Common myeloid progenitor, CD34-positive (primary cell): ENCODE measurements around the gene PRICKLE3.

Source experiments
- CTCF ChIA-PET: fragments of 350-600 bp; sonication (Branson Sonifier 250); formaldehyde crosslinking; loops from one replicate; lab custom pipeline; 2021; ENCODE audit warnings: antibody characterized with exemption; lab: Charles Lee
- POLR2A ChIA-PET: fragments of 350-600 bp; sonication (Branson Sonifier 250); formaldehyde crosslinking; loops from one replicate; lab custom pipeline; 2021; ENCODE audit warnings: antibody characterized with exemption; lab: Charles Lee
- DNase-seq, 3 donors: peaks; one replicate each; pipeline versions ENCODE4 v3.0.0 to v3.0.0-alpha.2; 2013
- H3K27ac ChIP-seq, 2 experiments: 1 replicate in 1 of 2; 2 replicates in 1 of 2; pipeline ENCODE4 v1.7.0; 2013; ENCODE audit warnings: inconsistent platforms in 2 of 2, low read length in 2 of 2, mild to moderate bottlenecking in 2 of 2, low read depth in 1 of 2, moderate library complexity in 1 of 2; ENCODE audit not compliant: severe bottlenecking in 2 of 2, insufficient read depth in 1 of 2, poor library complexity in 1 of 2
- H3K27me3 ChIP-seq, 5 experiments: replicated peaks in 2 of 5; 1 replicate in 3 of 5; 2 replicates in 2 of 5; pipeline versions ENCODE4 v1.6.1 to v1.7.0; 2013; ENCODE audit warnings: low read length in 4 of 5, mild to moderate bottlenecking in 2 of 5, moderate library complexity in 2 of 5, inconsistent platforms in 1 of 5; ENCODE audit not compliant: insufficient read depth in 5 of 5, control insufficient read depth in 4 of 5
- H3K36me3 ChIP-seq, 4 experiments: 1 replicate in 2 of 4; 2 replicates in 2 of 4; pipeline versions ENCODE4 v1.6.1 to v1.7.0; 2013; ENCODE audit warnings: low read length in 3 of 4, control low read depth in 1 of 4, mild to moderate bottlenecking in 1 of 4; ENCODE audit not compliant: control insufficient read depth in 4 of 4, insufficient read depth in 4 of 4
- H3K4me1 ChIP-seq, 4 experiments: 1 replicate in 3 of 4; 2 replicates in 1 of 4; pipeline versions ENCODE4 v1.6.1 to v1.7.1; 2013; ENCODE audit warnings: low read length in 3 of 4, mild to moderate bottlenecking in 3 of 4, control low read depth in 1 of 4, inconsistent platforms in 1 of 4, moderate library complexity in 1 of 4; ENCODE audit not compliant: control insufficient read depth in 4 of 4, insufficient read depth in 4 of 4; ENCODE audit errors: control extremely low read depth in 1 of 4
- H3K4me3 ChIP-seq, 7 experiments: 1 replicate in 4 of 7; 2 replicates in 3 of 7; pipeline versions ENCODE4 v1.5.1 to v1.7.0; 2013; ENCODE audit warnings: mild to moderate bottlenecking in 7 of 7, low read length in 6 of 7, moderate library complexity in 6 of 7, inconsistent platforms in 2 of 7, low read depth in 2 of 7, control low read depth in 1 of 7; ENCODE audit not compliant: insufficient read depth in 4 of 7, control insufficient read depth in 1 of 7; ENCODE audit errors: extremely low read depth in 1 of 7
- H3K9me3 ChIP-seq, 5 experiments: 1 replicate in 4 of 5; 2 replicates in 1 of 5; pipeline versions ENCODE4 v1.6.1 to v1.7.1; 2013; ENCODE audit warnings: low read length in 4 of 5, mild to moderate bottlenecking in 2 of 5, inconsistent platforms in 1 of 5, low read depth in 1 of 5, moderate library complexity in 1 of 5; ENCODE audit not compliant: control insufficient read depth in 4 of 5, insufficient read depth in 2 of 5; ENCODE audit errors: control extremely low read depth in 1 of 5
- WGBS: methylation state at CpG from one replicate; pipeline ENCODE4 v1.1.5; 2013; ENCODE audit not compliant: insufficient coverage; 5-methylcytosine and 5-hydroxymethylcytosine counted together

Gene PRICKLE3

GRCh38 chrX:49199906-49200771 lies 14.0 kb upstream of the PRICKLE3 start, which contains the start of gene SYP:
Gene SYP (minus strand): TSS chrX:49200193. CDS start chrX:49200186, 7 bp downstream.
- Histone ChIP-seq H3K4me3 (peak within 1 kb of the TSS; percentile 13 to 76 (median 47)), H3K27me3 (peaks cover 0 to 15% (median 0%) of the 10 kb centered on the region in 5 experiments), H3K9me3 (no peaks in the 10 kb centered on the region), H3K4me1 (peaks cover 0 to 11% (median 8%) of the 10 kb centered on the region in 4 experiments), H3K36me3 (no peaks in the 10 kb centered on the region), H3K27ac (peak within 1 kb of the TSS in 1 of 2 experiments; percentile 49)
- peak; percentile 80 to 91 (median 91) for DNase-seq
- ChIA-PET CTCF (no interaction called here), POLR2A (interaction anchor here (0.7 kb wide), 1 partner anchor 46 kb away, joined by 3 read pairs; no protein-coding TSS in a partner anchor)
- 43% methylated on average over 51 of the region's 61 CpGs for WGBS

- no peak overlapping the region for H3K27ac ChIP-seq
- CTCF ChIA-PET = no interaction called here
- no peaks in the 10 kb centered on the region for H3K9me3 ChIP-seq
- DNase-seq = no peak
- WGBS = 60% methylated on average over 11 of the region's 11 CpGs
- no peaks in the 10 kb centered on the region for H3K36me3 ChIP-seq
- peaks cover 0 to 15% (median 0%) of the 10 kb centered on the region in 5 experiments for H3K27me3 ChIP-seq
- POLR2A ChIA-PET = no interaction called here
- H3K4me3 ChIP-seq = peak overlapping the region in 2 of 7 experiments; percentile 7 to 69
- peaks cover 0 to 11% (median 8%) of the 10 kb centered on the region in 4 experiments for H3K4me1 ChIP-seq
Observed at GRCh38 chrX:49199315-49199595, 13.1 kb upstream of the PRICKLE3 start.

- Histone ChIP-seq H3K27me3 (peaks cover 0 to 15% (median 0%) of the 10 kb centered on the region in 5 experiments), H3K27ac (no peak overlapping the region), H3K9me3 (no peaks in the 10 kb centered on the region), H3K4me1 (peaks cover 0 to 11% (median 8%) of the 10 kb centered on the region in 4 experiments), H3K4me3 (no peak overlapping the region), H3K36me3 (no peaks in the 10 kb centered on the region)
- DNase-seq = peak in 2 of 3 donors; percentile 14 to 32
- WGBS = 60% methylated on average over 7 of the region's 12 CpGs
- ChIA-PET CTCF (no interaction called here), POLR2A (no interaction called here)
Observed at GRCh38 chrX:49198540-49199314, 12.6 kb upstream of the PRICKLE3 start.

GRCh38 chrX:49197543-49198087 lies 11.4 kb upstream of the PRICKLE3 start:
- no peaks in the 10 kb centered on the region for H3K36me3 ChIP-seq
- CTCF ChIA-PET = no interaction called here
- peaks cover 0 to 11% (median 8%) of the 10 kb centered on the region in 4 experiments for H3K4me1 ChIP-seq
- POLR2A ChIA-PET = no interaction called here
- H3K27ac ChIP-seq = no peak overlapping the region
- no peak overlapping the region for H3K4me3 ChIP-seq
- H3K9me3 ChIP-seq = no peaks in the 10 kb centered on the region
- H3K27me3 ChIP-seq = peaks cover 0 to 15% (median 0%) of the 10 kb centered on the region in 5 experiments
- DNase-seq = no peak
- 83% methylated on average over 12 of the region's 13 CpGs for WGBS

DNA sequence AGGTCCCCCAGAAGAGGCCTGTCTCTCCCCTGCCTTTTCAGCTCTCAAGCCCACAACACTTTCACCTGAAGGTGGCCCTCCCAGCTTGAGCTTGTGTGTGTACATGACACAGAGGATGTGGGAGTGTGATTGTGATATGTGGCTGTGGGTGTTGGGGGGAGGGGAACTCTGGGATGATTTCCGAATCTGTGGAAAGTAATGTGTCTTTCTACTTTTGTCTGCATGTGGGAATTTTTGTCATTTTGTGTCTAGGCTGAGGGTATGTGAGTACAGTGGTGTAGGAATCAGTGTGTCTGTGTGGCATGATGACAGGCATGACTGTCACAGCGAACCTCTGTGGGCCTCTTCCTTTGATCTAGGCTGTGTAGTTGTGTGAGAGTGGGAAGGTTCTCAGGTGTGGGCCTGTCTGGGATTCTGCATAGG lies 7.4 kb upstream of the PRICKLE3 start:
- CTCF ChIA-PET = interaction anchor here (0.9 to 1.8 kb wide), 5 partner anchors 11 to 74 kb away, joined by 3 to 6 read pairs (median 3); no protein-coding TSS in a partner anchor
- 70% methylated on average over 1 of the region's 2 CpGs for WGBS
- H3K27me3 ChIP-seq = peaks cover 0 to 6% (median 0%) of the 10 kb centered on the region in 5 experiments
- peaks cover 0 to 9% (median 4%) of the 10 kb centered on the region in 4 experiments for H3K4me1 ChIP-seq
- H3K36me3 ChIP-seq = no peaks in the 10 kb centered on the region
- no peaks in the 10 kb centered on the region for H3K9me3 ChIP-seq
- no peak overlapping the region for H3K4me3 ChIP-seq
- no peak overlapping the region for H3K27ac ChIP-seq
- POLR2A ChIA-PET = no interaction called here
- DNase-seq = no peak

GRCh38 chrX:49192722-49193328 lies 6.7 kb upstream of the PRICKLE3 start:
- peaks cover 0 to 2% (median 0%) of the 10 kb centered on the region in 5 experiments for H3K27me3 ChIP-seq
- WGBS = 57% methylated on average over 7 of the region's 10 CpGs
- DNase-seq = peak; percentile 23 to 52 (median 45)
- CTCF ChIA-PET = interaction anchor here (0.7 to 1.9 kb wide), 10 partner anchors 10 to 79 kb away, joined by 3 to 6 read pairs (median 3); partner anchors contain the start of gene CCDC22
- H3K4me1 ChIP-seq = peaks cover 0 to 12% (median 4%) of the 10 kb centered on the region in 4 experiments
- no peaks in the 10 kb centered on the region for H3K36me3 ChIP-seq
- POLR2A ChIA-PET = no interaction called here
- no peak overlapping the region for H3K4me3 ChIP-seq
- H3K27ac ChIP-seq = no peak overlapping the region
- H3K9me3 ChIP-seq = no peaks in the 10 kb centered on the region
